ENCODE measurements around the gene AFF3. TPM values are rescaled to one million over a fixed set of nuclear protein-coding genes. Genes with fewer than 3 reads are reported as not detected.

The AFF3 gene
- total and polyA plus RNA-seq, 2 donors (not counting 1 experiment from before 2014, with no cell fraction given): 0.50 to 2.5 TPM

GRCh38 chr2:100050685-100051084, 91.7 kb downstream of the AFF3 start:
- Histone ChIP-seq H3K27me3 (ENCODE audit: control insufficient read depth, insufficient read depth, low read length) (no peaks in the 10 kb centered on the region), H3K36me3 (ENCODE audit: control insufficient read depth, insufficient read depth, low read length) (no peaks in the 10 kb centered on the region), H3K27ac (ENCODE audit: insufficient read depth, low read length) (no peak overlapping the region), H4K20me1 (ENCODE audit: control insufficient read depth, extremely low read depth, insufficient read depth, low read length) (no peaks in the 10 kb centered on the region), H3K9ac (ENCODE audit: insufficient read depth, low read length) (no peak overlapping the region), H3K4me1 (ENCODE audit: control insufficient read depth, extremely low read depth, insufficient read depth, low read length) (no peaks in the 10 kb centered on the region), H3K4me3 (replicated peaks in 1 of 4; ENCODE audit: control extremely low read depth in 1 of 4, insufficient read depth in 1 of 4, low read depth in 3 of 4, low read length in 4 of 4) (no peak overlapping the region), H2AFZ (ENCODE audit: low read length) (no peak overlapping the region), H3K4me2 (ENCODE audit: extremely low read depth, insufficient read depth, low read length) (no peak overlapping the region), H3K79me2 (ENCODE audit: control insufficient read depth, insufficient read depth, low read length) (no peaks in the 10 kb centered on the region), H3K9me3 (ENCODE audit: control insufficient read depth, insufficient read depth, low read depth, low read length) (no peaks in the 10 kb centered on the region)
- no peak for DNase-seq (ENCODE audit: low read depth in 2 of 2)
- no peak for TF ChIP-seq EZH2 (IDR thresholded peaks at IDR 0.05; ENCODE audit: low read length, missing control alignments)
- TF ChIP-seq, protein P1, sequence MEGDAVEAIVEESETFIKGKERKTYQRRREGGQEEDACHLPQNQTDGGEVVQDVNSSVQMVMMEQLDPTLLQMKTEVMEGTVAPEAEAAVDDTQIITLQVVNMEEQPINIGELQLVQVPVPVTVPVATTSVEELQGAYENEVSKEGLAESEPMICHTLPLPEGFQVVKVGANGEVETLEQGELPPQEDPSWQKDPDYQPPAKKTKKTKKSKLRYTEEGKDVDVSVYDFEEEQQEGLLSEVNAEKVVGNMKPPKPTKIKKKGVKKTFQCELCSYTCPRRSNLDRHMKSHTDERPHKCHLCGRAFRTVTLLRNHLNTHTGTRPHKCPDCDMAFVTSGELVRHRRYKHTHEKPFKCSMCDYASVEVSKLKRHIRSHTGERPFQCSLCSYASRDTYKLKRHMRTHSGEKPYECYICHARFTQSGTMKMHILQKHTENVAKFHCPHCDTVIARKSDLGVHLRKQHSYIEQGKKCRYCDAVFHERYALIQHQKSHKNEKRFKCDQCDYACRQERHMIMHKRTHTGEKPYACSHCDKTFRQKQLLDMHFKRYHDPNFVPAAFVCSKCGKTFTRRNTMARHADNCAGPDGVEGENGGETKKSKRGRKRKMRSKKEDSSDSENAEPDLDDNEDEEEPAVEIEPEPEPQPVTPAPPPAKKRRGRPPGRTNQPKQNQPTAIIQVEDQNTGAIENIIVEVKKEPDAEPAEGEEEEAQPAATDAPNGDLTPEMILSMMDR (conservative IDR thresholded peaks at IDR 0.05 in 1 of 2, IDR thresholded peaks at IDR 0.05 in 1 of 2; ENCODE audit: low read depth in 1 of 2, low read length in 2 of 2): no peak

DNA sequence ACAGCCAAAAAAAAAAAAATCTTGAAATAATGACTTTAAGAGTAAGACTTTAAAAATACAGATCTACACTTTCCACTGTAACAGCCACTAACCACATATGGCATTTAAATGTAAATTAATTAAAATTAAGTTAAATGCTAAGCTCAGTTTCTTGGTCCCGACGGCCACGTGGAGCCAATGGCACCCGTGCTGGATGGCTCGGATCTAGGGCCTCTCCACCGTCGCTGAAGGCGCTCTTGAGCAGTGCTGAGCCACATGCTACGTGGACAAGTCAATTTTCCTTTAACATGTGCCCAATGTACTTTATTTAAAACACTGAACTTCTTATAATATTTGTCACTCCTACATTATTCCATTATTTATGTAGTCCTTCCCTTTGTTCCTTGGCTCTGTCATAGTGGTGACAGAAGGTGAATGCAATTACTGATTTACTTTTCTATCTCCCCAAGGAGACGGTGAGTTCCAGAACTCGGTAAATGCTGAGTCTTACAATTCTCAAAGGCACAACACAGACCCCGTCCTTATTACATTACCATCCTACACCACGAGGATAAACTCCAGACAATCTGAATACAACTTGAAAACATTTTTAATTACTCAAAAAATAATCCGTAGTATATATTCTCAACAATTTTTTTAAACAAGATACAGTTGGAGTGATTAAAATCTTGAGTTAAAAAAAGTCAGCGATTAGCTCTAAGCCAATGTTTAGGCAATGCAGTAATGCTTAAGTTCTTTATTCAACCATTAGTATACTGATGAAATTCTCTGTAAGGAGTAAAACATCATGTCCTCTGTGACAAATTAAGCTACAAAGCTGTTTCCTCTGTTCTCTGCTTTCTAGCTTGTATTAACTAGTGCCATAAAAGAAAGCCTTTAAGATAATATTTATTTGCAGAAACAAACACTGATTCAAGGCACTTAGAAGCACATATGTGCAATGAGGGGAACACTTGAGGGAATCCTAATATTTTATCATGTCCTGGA, 95.1 kb downstream of the AFF3 start:
- no peak overlapping the region for H3K4me3 ChIP-seq (replicated peaks in 1 of 4; ENCODE audit: control extremely low read depth in 1 of 4, insufficient read depth in 1 of 4, low read depth in 3 of 4, low read length in 4 of 4)
- H3K4me1 ChIP-seq (ENCODE audit: control insufficient read depth, extremely low read depth, insufficient read depth, low read length): no peaks in the 10 kb centered on the region
- H3K79me2 ChIP-seq (ENCODE audit: control insufficient read depth, insufficient read depth, low read length): no peaks in the 10 kb centered on the region
- no peaks in the 10 kb centered on the region for H3K9me3 ChIP-seq (ENCODE audit: control insufficient read depth, insufficient read depth, low read depth, low read length)
- no peaks in the 10 kb centered on the region for H3K36me3 ChIP-seq (ENCODE audit: control insufficient read depth, insufficient read depth, low read length)
- no peak overlapping the region for H3K27ac ChIP-seq (ENCODE audit: insufficient read depth, low read length)
- H3K9ac ChIP-seq (ENCODE audit: insufficient read depth, low read length): no peak overlapping the region
- no peak overlapping the region for H3K4me2 ChIP-seq (ENCODE audit: extremely low read depth, insufficient read depth, low read length)
- no peaks in the 10 kb centered on the region for H4K20me1 ChIP-seq (ENCODE audit: control insufficient read depth, extremely low read depth, insufficient read depth, low read length)
- TF ChIP-seq, protein P1 (conservative IDR thresholded peaks at IDR 0.05 in 1 of 2, IDR thresholded peaks at IDR 0.05 in 1 of 2; ENCODE audit: low read depth in 1 of 2, low read length in 2 of 2): no peak
- no peak for TF ChIP-seq EZH2 (IDR thresholded peaks at IDR 0.05; ENCODE audit: low read length, missing control alignments)
- H2AFZ ChIP-seq (ENCODE audit: low read length): no peak overlapping the region
- H3K27me3 ChIP-seq (ENCODE audit: control insufficient read depth, insufficient read depth, low read length): no peaks in the 10 kb centered on the region
- peak in 1 of 2 donors; percentile 56 for DNase-seq (ENCODE audit: low read depth in 2 of 2)

DNA sequence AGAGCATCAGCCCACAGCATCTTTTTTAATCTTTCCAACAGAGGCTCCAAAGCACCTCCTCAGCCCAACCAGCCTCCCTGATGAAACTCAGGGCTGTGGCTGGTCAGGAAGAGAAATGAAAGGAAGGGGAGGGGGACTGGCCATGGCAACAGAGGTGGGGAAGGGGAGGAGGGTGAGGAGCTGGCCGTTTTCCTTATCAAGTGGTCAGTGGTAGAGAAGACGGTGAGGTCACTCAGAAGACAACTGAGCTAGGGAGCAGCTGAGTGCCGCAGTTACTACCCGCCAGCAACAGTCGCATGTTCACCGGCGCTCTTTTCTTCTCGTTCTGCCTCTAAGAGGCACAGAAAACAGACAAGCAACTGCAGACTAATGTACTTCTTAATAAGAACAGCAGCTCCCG, 97.4 kb downstream of the AFF3 start:
- Histone ChIP-seq H3K4me3 (replicated peaks in 1 of 4; ENCODE audit: control extremely low read depth in 1 of 4, insufficient read depth in 1 of 4, low read depth in 3 of 4, low read length in 4 of 4) (no peak overlapping the region), H2AFZ (ENCODE audit: low read length) (no peak overlapping the region), H3K36me3 (ENCODE audit: control insufficient read depth, insufficient read depth, low read length) (no peaks in the 10 kb centered on the region), H3K27me3 (ENCODE audit: control insufficient read depth, insufficient read depth, low read length) (no peaks in the 10 kb centered on the region), H4K20me1 (ENCODE audit: control insufficient read depth, extremely low read depth, insufficient read depth, low read length) (no peaks in the 10 kb centered on the region), H3K27ac (ENCODE audit: insufficient read depth, low read length) (no peak overlapping the region), H3K4me2 (ENCODE audit: extremely low read depth, insufficient read depth, low read length) (no peak overlapping the region), H3K4me1 (ENCODE audit: control insufficient read depth, extremely low read depth, insufficient read depth, low read length) (no peaks in the 10 kb centered on the region), H3K9me3 (ENCODE audit: control insufficient read depth, insufficient read depth, low read depth, low read length) (no peaks in the 10 kb centered on the region), H3K79me2 (ENCODE audit: control insufficient read depth, insufficient read depth, low read length) (no peaks in the 10 kb centered on the region), H3K9ac (ENCODE audit: insufficient read depth, low read length) (no peak overlapping the region)
- DNase-seq (ENCODE audit: low read depth in 2 of 2): no peak
- no peak for TF ChIP-seq EZH2 (IDR thresholded peaks at IDR 0.05; ENCODE audit: low read length, missing control alignments)
- TF ChIP-seq, protein P1 (conservative IDR thresholded peaks at IDR 0.05 in 1 of 2, IDR thresholded peaks at IDR 0.05 in 1 of 2; ENCODE audit: low read depth in 1 of 2, low read length in 2 of 2): no peak

Measured in fibroblast of lung (primary cell).